ENCODE data around the gene DSCAML1. TPM values are rescaled to one million over a fixed set of nuclear protein-coding genes. Genes with fewer than 3 reads are reported as not detected.

The DSCAML1 gene
- total RNA-seq, 1 experiment from 2014 or later: 0.15 TPM

- no CpG with 5 or more reads among the region's 9 CpGs for WGBS (ENCODE audit: extremely low coverage, insufficient read length, low lambda C conversion rate)
These were observed 312.9 kb downstream of the DSCAML1 start for GRCh38 chr11:117484156-117484555.

More at GRCh38 chr11:117484156-117484555, 312.9 kb downstream of the DSCAML1 start:
- H2AFZ ChIP-seq (ENCODE audit: low read length): no peak overlapping the region
- no peak overlapping the region for H2BK15ac ChIP-seq (ENCODE audit: low read depth, low read length)
- Mint-ChIP-seq H3K27me3 (ENCODE audit: low read depth) (no peaks in the 10 kb centered on the region), H3K4me1 (peaks cover 30 to 47% of the 10 kb centered on the region in 2 experiments), H3K27ac (peak overlapping the region in 1 of 3 experiments; percentile 73; a peak in 1 of 7 replicates), H3K9me3 (no peaks in the 10 kb centered on the region; a peak in 1 of 5 replicates), H3K4me3 (peak overlapping the region in 1 of 2 experiments; percentile 60; a peak in 1 of 5 replicates), H3K36me3 (ENCODE audit: insufficient read depth in 1 of 3, low read depth in 3 of 3) (no peaks in the 10 kb centered on the region; a peak in 1 of 7 replicates)
- H3K9me3 ChIP-seq (ENCODE audit: control insufficient read depth, low read depth, low read length): no peaks in the 10 kb centered on the region
- H3K9ac ChIP-seq (ENCODE audit: extremely low read depth, insufficient read length, low read length): no peak overlapping the region
- H3K4me2 ChIP-seq (ENCODE audit: insufficient read depth, insufficient read length, low read length): no peak overlapping the region
- no peaks in the 10 kb centered on the region for H3K79me2 ChIP-seq (ENCODE audit: insufficient read depth, low read length)
- H2BK20ac ChIP-seq (ENCODE audit: low read depth, low read length, poor library complexity, severe bottlenecking): no peak overlapping the region
- no peak for TF ChIP-seq CTCF (conservative IDR thresholded peaks at IDR 0.05)
- H3T11ph ChIP-seq (ENCODE audit: low read length): no peak overlapping the region
- H3K18ac ChIP-seq (ENCODE audit: insufficient read length, low read depth, low read length): no peak overlapping the region
- no peak overlapping the region for H4K8ac ChIP-seq (replicated peaks; ENCODE audit: insufficient read length, low read depth, low read length)
- H2AK5ac ChIP-seq (ENCODE audit: insufficient read length, low read length): no peak overlapping the region
- no peak overlapping the region for H3K27ac ChIP-seq (ENCODE audit: insufficient read length, low read depth, low read length)
- no peaks in the 10 kb centered on the region; the same call in 1 of the 2 replicates for H3K4me1 ChIP-seq (ENCODE audit: insufficient read depth, low read length)
- H3K4ac ChIP-seq (ENCODE audit: low read depth, low read length): no peak overlapping the region
- DNase-seq: no peak
- H3K56ac ChIP-seq (ENCODE audit: insufficient read length, low read depth, low read length): no peak overlapping the region
- no peaks in the 10 kb centered on the region for H3K79me1 ChIP-seq (ENCODE audit: insufficient read depth, low read depth, low read length, poor library complexity, severe bottlenecking)
- no peak overlapping the region for H2BK12ac ChIP-seq (ENCODE audit: insufficient read length, low read depth, low read length)
- no peak overlapping the region for H3K14ac ChIP-seq (ENCODE audit: insufficient read depth, low read length)
- H3K27me3 ChIP-seq (ENCODE audit: insufficient read depth, low read length): no peaks in the 10 kb centered on the region
- no peak overlapping the region for H3K23ac ChIP-seq (ENCODE audit: insufficient read length, low read depth, low read length)
- H2BK120ac ChIP-seq (ENCODE audit: low read depth, low read length, poor library complexity, severe bottlenecking): no peak overlapping the region
- H4K5ac ChIP-seq (ENCODE audit: insufficient read length, low read depth, low read length): no peak overlapping the region
- H2BK5ac ChIP-seq (ENCODE audit: insufficient read length, low read length): no peak overlapping the region
- H4K91ac ChIP-seq (ENCODE audit: insufficient read length, low read depth, low read length): no peak overlapping the region
- no peaks in the 10 kb centered on the region for H4K20me1 ChIP-seq (ENCODE audit: control insufficient read depth, insufficient read depth, insufficient read length)
- H3K23me2 ChIP-seq (ENCODE audit: insufficient read length, low read depth, low read length, poor library complexity, severe bottlenecking): no peaks in the 10 kb centered on the region

All from H9 (cell line).